OCI-LY1 (cell line): ENCODE results near the gene UBE2D4.

Experiments used
- H2AFZ ChIP-seq: fragments of 200-600 bp; sonication (generic), shearing (Covaris generic); 2 replicates; pipeline ENCODE4 v1.6.0; 2014; ENCODE audit warnings: antibody characterized with exemption, mild to moderate bottlenecking, low read length
- H3F3A ChIP-seq: fragments of 200-600 bp; sonication (generic), shearing (Covaris generic); 2 replicates; pipeline ENCODE4 v1.6.0; 2014; ENCODE audit warnings: mild to moderate bottlenecking, antibody characterized with exemption, low read length, moderate library complexity; ENCODE audit not compliant: insufficient read depth
- H3K27ac ChIP-seq: fragments of 200-600 bp; sonication (generic); 2 replicates; pipeline ENCODE4 v1.5.1; 2014; ENCODE audit warnings: low read length, mixed run types, mild to moderate bottlenecking, low read depth; ENCODE audit not compliant: poor library complexity, severe bottlenecking
- H3K27me3 ChIP-seq: fragments of 200-600 bp; sonication (generic); 2 replicates; pipeline ENCODE4 v1.6.0; 2014; ENCODE audit warnings: antibody characterized with exemption, mild to moderate bottlenecking, low read length, moderate library complexity; ENCODE audit not compliant: insufficient read depth
- H3K36me3 ChIP-seq: fragments of 200-600 bp; sonication (generic); 2 replicates; pipeline ENCODE4 v1.6.1; 2014; ENCODE audit warnings: mild to moderate bottlenecking, antibody characterized with exemption, low read length, moderate library complexity, mixed read lengths; ENCODE audit not compliant: insufficient read depth
- H3K4me1 ChIP-seq: fragments of 200-600 bp; sonication (generic); 2 replicates; pipeline ENCODE4 v1.5.1; 2014; ENCODE audit warnings: mild to moderate bottlenecking, low read length, moderate library complexity; ENCODE audit not compliant: insufficient read depth, severe bottlenecking
- H3K4me2 ChIP-seq: fragments of 200-600 bp; sonication (generic), shearing (Covaris generic); 2 replicates; pipeline ENCODE4 v1.6.1; 2014; ENCODE audit warnings: low read length
- H3K4me3 ChIP-seq: fragments of 200-600 bp; sonication (generic); 2 replicates; pipeline ENCODE4 v1.5.1; 2014; ENCODE audit warnings: low read length, low read depth, mild to moderate bottlenecking, mixed read lengths; ENCODE audit not compliant: poor library complexity, severe bottlenecking
- H3K79me2 ChIP-seq: fragments of 200-600 bp; shearing (Covaris generic); 2 replicates; pipeline ENCODE4 v1.6.1; 2016; ENCODE audit warnings: mixed run types, low read length, mixed read lengths; ENCODE audit not compliant: insufficient read depth
- H3K9ac ChIP-seq: fragments of 200-600 bp; sonication (generic), shearing (Covaris generic); 2 replicates; pipeline ENCODE4 v1.6.1; 2014; ENCODE audit warnings: mild to moderate bottlenecking, low read length, mixed read lengths
- H3K9me2 ChIP-seq: fragments of 200-600 bp; sonication (generic), shearing (Covaris generic); 2 replicates; pipeline ENCODE4 v1.6.1; 2014; ENCODE audit warnings: low read depth, mild to moderate bottlenecking, low read length, mixed read lengths
- H3K9me3 ChIP-seq: fragments of 200-600 bp; shearing (Covaris generic); 2 replicates; pipeline ENCODE4 v1.6.1; 2014; ENCODE audit warnings: low read length, mixed read lengths
- H4K20me1 ChIP-seq: fragments of 200-600 bp; sonication (generic), shearing (Covaris generic); 2 replicates; pipeline ENCODE4 v1.6.0; 2016; ENCODE audit warnings: mild to moderate bottlenecking, low read length; ENCODE audit not compliant: insufficient read depth
- EZH2 ChIP-seq: fragments of 200-600 bp; sonication (generic), shearing (Covaris generic); IDR thresholded peaks from 2 replicates; pipeline ENCODE4 v1.8.0; 2017; ENCODE audit warnings: borderline replicate concordance, mixed run types, mild to moderate bottlenecking, antibody characterized with exemption, low read length, moderate library complexity, mixed read lengths
- TF ChIP-seq, protein P1 (sequence below): fragments of 200-600 bp; sonication (generic), shearing (Covaris generic); IDR thresholded peaks from 2 replicates; pipeline ENCODE4 v1.5.1; 2017; ENCODE audit warnings: mild to moderate bottlenecking, antibody characterized with exemption, low read length, moderate library complexity, mixed read lengths

The UBE2D4 gene

DNA sequence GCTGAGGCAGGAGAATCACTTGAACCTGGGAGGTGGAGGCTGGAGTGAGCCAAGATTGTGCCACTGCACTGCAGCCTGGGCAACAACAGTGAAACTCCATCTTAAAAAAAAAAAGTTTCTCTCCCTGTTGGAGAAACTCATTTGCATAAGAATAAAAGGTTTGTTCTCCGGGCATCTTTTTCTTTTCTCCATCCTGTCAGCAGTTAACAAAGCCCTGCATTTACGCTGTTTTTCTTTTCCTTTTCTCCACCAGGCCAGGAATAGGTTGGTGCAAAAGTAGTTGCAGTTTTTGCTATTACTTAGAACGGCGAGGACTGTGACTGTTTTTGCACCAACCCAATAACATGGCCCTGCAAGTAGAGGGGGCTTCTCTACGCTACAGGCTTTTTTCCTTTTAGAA is 10.3 kb upstream of the UBE2D4 start:
- Histone ChIP-seq H3K9ac (no peak overlapping the region), H3F3A (no peaks in the 10 kb centered on the region), H3K79me2 (no peaks in the 10 kb centered on the region), H3K27me3 (no peaks in the 10 kb centered on the region), H3K4me1 (peaks cover 4% of the 10 kb centered on the region), H3K36me3 (peaks cover 7% of the 10 kb centered on the region; the same call in 1 of the 2 replicates), H3K9me2 (no peaks in the 10 kb centered on the region), H3K4me2 (no peak overlapping the region), H3K4me3 (no peak overlapping the region), H3K27ac (no peak overlapping the region), H3K9me3 (no peaks in the 10 kb centered on the region; the same call in 1 of the 2 replicates), H4K20me1 (no peaks in the 10 kb centered on the region), H2AFZ (no peak overlapping the region)
- TF ChIP-seq EZH2: no peak

DNA sequence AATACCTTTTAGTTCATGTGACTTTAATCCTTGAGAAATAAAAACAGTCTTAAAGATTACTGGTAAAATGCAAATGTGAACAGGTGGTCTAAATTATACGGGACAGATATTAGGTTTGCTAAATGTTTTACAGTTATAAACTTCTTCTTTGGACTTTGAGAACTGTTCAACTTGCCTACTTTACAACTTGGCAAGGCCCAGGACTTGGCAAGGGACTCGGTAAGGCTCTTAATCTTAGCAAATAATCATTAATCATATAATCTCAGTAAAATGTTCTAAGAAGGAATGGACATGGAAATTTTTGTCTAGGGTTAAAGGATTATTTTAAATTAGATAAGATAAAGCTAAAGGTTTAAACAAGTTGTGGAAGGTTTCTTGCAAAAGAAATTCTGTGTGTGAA is 4.8 kb upstream of the UBE2D4 start:
- no peak overlapping the region for H3K27ac ChIP-seq
- H3K36me3 ChIP-seq: peaks cover 15% of the 10 kb centered on the region; the same call in 1 of the 2 replicates
- H3K9ac ChIP-seq: no peak overlapping the region
- no peaks in the 10 kb centered on the region for H3K79me2 ChIP-seq
- peaks cover 19% of the 10 kb centered on the region for H3K4me1 ChIP-seq
- H3K4me2 ChIP-seq: no peak overlapping the region
- H3K9me2 ChIP-seq: no peaks in the 10 kb centered on the region
- H2AFZ ChIP-seq: no peak overlapping the region
- TF ChIP-seq EZH2: no peak
- TF ChIP-seq, protein P1, sequence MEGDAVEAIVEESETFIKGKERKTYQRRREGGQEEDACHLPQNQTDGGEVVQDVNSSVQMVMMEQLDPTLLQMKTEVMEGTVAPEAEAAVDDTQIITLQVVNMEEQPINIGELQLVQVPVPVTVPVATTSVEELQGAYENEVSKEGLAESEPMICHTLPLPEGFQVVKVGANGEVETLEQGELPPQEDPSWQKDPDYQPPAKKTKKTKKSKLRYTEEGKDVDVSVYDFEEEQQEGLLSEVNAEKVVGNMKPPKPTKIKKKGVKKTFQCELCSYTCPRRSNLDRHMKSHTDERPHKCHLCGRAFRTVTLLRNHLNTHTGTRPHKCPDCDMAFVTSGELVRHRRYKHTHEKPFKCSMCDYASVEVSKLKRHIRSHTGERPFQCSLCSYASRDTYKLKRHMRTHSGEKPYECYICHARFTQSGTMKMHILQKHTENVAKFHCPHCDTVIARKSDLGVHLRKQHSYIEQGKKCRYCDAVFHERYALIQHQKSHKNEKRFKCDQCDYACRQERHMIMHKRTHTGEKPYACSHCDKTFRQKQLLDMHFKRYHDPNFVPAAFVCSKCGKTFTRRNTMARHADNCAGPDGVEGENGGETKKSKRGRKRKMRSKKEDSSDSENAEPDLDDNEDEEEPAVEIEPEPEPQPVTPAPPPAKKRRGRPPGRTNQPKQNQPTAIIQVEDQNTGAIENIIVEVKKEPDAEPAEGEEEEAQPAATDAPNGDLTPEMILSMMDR: no peak
- no peak overlapping the region for H3K4me3 ChIP-seq
- H3K9me3 ChIP-seq: no peaks in the 10 kb centered on the region
- H4K20me1 ChIP-seq: no peaks in the 10 kb centered on the region
- no peaks in the 10 kb centered on the region; the same call in 1 of the 2 replicates for H3F3A ChIP-seq
- H3K27me3 ChIP-seq: no peaks in the 10 kb centered on the region

DNA sequence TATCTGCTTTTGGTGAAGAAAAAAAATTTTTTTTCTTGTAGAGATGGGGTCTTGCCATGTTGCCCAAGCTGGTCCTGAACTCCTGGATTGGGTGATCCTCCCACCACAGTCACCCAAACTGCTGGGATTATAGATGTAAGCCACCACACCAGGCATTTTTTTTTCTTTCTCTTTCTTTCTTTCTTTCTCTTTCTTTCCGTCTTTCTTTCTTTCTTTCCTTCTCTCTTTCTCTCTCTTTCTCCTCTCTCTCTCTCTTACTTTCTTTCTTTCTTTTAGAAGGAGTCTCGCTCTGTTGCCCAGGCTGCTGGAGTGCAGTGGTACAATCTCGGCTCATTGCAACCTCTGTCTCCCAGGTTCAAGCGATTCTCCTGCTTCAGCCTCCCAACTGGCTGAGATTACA is 3.5 kb upstream of the UBE2D4 start:
- TF ChIP-seq EZH2: no peak
- TF ChIP-seq, protein P1: no peak
- Histone ChIP-seq H3K9me2 (no peaks in the 10 kb centered on the region), H3K4me3 (no peak overlapping the region), H4K20me1 (no peaks in the 10 kb centered on the region), H3K79me2 (no peaks in the 10 kb centered on the region), H3K4me2 (no peak overlapping the region), H3K4me1 (peaks cover 27% of the 10 kb centered on the region), H2AFZ (no peak overlapping the region), H3F3A (no peaks in the 10 kb centered on the region; the same call in 1 of the 2 replicates), H3K27me3 (no peaks in the 10 kb centered on the region), H3K9me3 (peaks cover 2% of the 10 kb centered on the region; the same call in 1 of the 2 replicates), H3K36me3 (peaks cover 18% of the 10 kb centered on the region), H3K9ac (no peak overlapping the region), H3K27ac (no peak overlapping the region)

DNA sequence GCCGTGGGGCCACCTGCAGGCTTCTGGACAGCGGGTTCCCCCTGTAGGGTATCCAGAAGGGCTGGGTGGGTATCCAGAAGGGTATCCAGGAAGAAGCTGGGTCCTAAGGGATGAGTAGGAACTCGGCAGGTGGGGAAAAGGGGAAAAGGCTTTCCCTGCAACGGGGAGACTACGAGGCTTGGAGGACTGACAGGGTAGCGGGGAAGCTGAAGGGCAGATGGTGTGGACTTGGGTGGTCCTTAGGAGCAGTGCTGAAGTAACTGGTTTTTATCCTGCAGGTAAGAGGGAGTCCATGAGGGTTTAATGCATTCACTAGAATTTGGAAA is 525 bp downstream of the UBE2D4 start:
- Histone ChIP-seq H4K20me1 (no peaks in the 10 kb centered on the region), H3K27ac (peak overlapping the region; percentile 84), H3K27me3 (no peaks in the 10 kb centered on the region), H3K9me2 (no peaks in the 10 kb centered on the region), H3K79me2 (no peaks in the 10 kb centered on the region), H3F3A (no peaks in the 10 kb centered on the region; the same call in 1 of the 2 replicates), H3K36me3 (peaks cover 20% of the 10 kb centered on the region), H3K4me2 (peak overlapping the region; percentile 99), H3K9ac (peak overlapping the region; percentile 98), H3K4me1 (peaks cover 29% of the 10 kb centered on the region), H3K4me3 (peak overlapping the region; percentile 83), H2AFZ (0 out of 2 replicates have a peak overlapping the region, but pooled peaks have one; percentile 50), H3K9me3 (peaks cover 6% of the 10 kb centered on the region; the same call in 1 of the 2 replicates)
- TF ChIP-seq, protein P1: no peak
- no peak for TF ChIP-seq EZH2
